EH (cell line): Measurements from ENCODE around the gene SMYD2.
A peak's percentile ranks its signal among the peaks of the same experiment; 100 is the strongest.

Source experiments
- DNase-seq: peaks from one replicate; pipeline ENCODE4 v3.0.0-alpha.2; 2015; ENCODE audit warnings: low read depth

Gene SMYD2

DNA sequence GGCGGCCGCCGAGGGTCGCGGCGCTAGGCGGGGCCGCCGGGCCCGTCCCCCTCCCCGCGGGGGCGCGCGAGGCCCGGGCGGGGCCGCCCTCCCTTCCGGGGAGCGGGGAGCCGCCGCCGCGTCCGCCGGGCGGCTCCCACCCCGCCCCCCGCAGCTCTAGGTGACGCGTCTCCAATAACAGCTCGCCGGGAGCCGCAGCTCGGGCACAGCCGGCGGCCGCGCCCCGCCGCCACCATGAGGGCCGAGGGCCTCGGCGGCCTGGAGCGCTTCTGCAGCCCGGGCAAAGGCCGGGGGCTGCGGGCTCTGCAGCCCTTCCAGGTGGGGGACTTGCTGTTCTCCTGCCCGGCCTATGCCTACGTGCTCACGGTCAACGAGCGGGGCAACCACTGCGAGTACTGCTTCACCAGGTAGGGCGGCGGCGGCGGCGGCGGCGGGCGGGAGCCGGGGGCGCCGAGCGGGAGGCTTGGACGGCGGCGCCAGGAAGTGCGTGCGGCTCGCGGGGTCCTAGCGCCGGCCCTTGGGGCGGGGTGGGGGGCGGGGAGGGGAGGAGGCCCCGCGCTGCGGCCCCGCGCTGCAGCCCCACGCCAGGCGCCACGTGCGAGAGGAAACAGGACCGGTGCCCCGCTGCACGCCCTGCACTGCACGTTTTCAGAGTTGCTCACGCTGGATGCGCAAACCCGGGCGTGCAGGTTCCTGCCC lies at the start of gene SMYD2:
TSS of gene SMYD2 (plus strand) at position 139 of the 699 bp plus-strand sequence. CDS start at position 235, 96 bp downstream.
- DNase-seq: peak; percentile 72

DNA sequence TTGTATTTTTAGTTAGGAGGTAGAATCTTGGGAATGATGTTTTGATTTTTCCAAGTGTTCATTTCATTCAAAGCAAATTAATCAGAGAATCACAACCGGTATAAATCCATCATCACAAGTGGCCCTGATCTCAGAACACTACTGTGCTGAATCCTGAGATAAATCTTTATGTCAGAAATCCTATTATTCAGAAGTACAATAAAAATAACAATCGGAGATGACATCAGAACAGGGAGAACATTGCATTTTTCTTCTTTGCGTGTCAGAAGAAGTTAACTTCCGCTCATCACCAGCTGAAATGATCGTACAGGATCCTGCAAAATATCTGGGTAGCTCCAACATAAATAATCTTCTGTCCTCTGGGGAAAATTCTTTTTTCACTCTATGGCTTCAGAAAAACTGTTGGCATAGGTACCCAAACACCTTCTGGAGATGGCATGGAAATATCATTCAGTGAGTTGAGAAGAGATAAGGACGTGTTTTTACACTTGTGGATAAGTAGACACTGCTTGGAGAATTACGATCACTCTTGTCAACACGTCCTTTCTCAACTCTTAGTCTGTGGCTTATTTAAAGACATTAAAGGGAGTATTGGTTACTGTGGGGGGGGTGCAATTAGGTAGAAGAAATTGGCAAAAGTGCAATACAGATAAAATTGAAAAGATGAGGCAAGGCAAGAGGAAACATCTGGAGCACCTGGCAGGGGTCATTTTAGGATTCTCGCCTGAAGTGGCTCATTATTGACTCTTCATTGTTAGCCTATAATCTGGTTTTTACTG lies 46.9 kb upstream of the SMYD2 start:
- DNase-seq: no peak

- DNase-seq: peak; percentile 13
Measured at GRCh38 chr1:214234635-214235025, 46.3 kb upstream of the SMYD2 start.

DNA sequence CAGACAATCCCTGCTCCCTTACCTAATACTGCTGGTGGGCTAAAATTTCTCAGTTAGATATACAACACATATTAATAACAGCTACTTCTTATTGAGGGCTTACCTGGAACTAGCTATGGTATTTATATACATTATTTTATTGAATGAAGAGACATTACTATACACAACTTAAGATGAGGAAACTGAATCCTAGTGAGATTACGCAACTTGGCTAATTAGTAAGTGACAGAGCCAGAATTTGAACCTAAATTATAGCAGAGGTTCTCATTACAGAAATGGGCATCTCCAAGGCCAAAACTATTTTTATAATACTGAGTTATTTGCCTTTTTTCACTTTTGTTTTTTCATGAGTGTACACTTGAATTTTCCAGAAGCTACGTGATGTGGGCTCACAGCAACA lies 44.5 kb upstream of the SMYD2 start:
- DNase-seq: no peak

- DNase-seq: peak; percentile 20
Measured at GRCh38 chr1:214241060-214241459, 39.9 kb upstream of the SMYD2 start.

GRCh38 chr1:214244252-214244651 lies 36.7 kb upstream of the SMYD2 start:
- no peak for DNase-seq

DNA sequence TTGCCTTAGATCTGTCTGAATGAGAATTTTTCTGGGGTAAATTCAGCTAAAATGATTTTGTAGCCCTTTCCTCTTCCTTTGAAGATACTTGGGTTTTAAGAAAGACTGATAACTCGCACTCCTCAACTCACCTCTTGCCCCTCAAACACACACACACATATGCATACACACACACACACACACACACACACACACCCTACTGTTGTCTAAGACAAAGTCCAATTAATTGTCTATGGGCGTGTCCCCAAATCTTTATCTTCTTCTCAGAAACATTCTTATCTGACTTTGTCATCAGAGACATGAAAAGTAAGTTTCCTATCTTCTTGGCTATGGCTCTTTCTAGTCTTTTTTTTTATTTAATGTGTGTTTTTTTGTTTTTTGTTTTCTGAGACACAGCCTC lies 36.1 kb upstream of the SMYD2 start:
- DNase-seq: no peak

GRCh38 chr1:214247501-214248041 lies 33.4 kb upstream of the SMYD2 start:
- DNase-seq: no peak

- DNase-seq: peak; percentile 18
Measured at GRCh38 chr1:214248311-214249085, 32.5 kb upstream of the SMYD2 start.

- no peak for DNase-seq
Measured at GRCh38 chr1:214249651-214250050, 31.3 kb upstream of the SMYD2 start.

- DNase-seq: no peak
Measured at GRCh38 chr1:214251354-214251753, 29.6 kb upstream of the SMYD2 start.

GRCh38 chr1:214255509-214255908 lies 25.4 kb upstream of the SMYD2 start:
- DNase-seq: no peak

DNA sequence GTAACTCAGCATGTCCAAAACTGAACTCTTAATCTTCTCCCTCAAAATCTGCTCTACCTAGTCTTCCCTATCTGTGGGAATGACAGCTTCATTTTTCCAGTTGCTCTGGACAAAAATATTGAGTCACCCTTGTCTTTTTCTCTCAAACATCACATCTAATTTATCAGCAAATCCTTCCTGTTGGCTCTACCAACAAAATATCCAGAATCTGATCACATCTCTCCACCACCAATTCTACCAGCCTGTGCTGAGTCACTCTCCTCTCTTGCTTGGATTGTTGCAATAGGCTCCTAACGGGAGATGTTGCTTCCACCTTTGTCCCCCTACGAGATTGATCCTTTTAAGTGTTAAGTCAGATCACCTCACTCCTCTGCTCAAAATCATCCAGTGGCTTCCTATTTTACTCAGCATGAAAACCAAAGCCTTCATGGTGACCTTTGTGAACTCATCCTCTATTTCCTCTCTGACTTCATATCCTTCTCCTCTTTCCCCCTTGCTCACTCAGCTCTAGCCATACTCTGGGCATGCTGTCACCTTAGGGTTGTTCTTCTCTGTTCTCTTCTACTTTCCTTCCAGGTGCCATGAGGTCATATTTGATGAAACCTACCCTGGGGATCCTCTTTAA lies 21.5 kb upstream of the SMYD2 start:
- peak; percentile 37 for DNase-seq

DNA sequence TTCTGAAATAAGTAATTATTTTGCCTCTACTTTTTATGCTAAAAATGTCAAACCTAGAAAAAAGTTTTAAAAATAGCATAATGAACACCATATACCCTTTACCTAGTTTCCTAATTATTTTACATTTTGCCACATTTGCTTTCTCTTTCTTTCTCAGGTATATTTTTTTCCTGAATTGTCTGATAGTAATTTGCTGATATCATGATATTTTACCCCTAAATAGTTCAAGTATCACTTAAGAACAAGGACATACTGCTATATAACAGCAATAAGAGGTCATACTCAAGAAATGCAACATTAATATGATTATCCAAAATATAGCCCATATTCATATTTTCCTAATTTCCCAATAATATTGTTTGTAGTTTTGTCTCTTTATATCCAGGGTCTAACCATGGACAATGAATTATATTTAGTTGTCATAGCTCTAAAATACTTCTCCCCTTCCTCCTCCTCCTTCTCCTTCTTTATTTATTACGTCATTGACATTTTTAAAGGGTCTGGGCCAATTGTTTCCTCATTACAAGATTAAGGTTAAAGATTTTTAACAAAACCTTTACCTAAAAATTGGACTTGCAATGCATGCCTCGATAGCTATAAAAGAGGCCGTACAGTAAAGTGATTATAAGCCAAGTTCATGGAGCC lies 20.3 kb upstream of the SMYD2 start:
- no peak for DNase-seq

DNA sequence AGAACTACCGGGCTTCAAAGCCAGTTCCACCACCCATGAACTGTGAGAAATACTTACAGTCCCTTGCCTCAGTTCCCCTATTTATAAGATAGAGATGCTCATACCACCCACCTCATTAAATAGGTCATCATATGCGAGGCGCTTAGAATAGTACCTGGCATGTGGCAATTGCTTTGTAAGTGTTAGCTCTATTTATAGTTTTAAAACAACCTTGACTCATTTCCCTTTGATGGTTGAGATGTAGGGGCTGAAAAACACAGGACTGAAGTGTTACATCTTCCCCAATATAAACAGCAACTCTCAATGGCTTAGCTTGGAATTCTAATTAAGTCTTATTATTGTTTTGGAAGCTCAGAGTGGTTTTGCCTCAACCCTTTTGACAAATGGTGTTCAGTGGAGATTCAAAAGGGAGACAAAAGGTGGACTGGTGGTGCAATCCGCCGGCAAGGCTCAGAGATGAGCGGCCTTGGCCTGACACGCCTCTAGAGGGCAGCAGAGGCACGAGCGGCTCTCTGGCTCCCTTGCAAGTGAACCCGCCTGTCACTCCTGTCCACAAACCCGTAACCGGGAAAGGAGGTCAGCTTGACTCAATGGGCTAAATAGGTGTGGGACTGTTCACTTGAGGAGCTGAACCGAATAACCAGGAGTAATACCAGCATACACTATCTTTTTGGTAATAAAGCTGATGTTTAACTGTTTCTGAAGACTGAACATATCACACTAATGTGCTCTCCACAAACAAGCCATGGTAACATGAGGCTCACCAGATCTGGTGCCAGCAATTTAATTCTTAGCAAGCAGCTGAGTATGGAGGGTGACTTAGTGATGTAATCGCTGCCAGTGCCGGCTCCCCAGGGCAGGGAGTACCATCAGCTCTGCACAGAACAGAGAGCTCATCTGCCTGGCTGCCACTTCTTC lies 19.5 kb upstream of the SMYD2 start:
- DNase-seq: peak; percentile 75

DNA sequence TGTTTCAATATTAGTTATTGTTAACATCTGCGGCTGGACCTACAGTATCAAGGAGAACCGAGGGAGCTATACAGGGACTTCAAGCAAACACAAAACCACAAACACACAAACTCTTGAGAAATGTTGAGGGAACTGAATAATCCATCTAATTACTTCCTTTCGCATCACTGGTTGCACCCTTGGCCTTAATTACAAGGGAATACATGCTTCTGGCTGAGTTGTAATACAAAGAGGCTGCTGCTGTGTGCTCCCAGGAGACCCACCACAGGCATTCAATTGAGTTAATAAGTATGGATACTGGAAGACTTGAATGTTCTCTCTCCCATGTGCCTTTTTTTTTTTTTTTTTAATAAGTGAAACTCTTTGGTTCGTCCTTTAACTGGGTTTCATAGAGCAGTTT lies 16.8 kb upstream of the SMYD2 start:
- peak; percentile 26 for DNase-seq

DNA sequence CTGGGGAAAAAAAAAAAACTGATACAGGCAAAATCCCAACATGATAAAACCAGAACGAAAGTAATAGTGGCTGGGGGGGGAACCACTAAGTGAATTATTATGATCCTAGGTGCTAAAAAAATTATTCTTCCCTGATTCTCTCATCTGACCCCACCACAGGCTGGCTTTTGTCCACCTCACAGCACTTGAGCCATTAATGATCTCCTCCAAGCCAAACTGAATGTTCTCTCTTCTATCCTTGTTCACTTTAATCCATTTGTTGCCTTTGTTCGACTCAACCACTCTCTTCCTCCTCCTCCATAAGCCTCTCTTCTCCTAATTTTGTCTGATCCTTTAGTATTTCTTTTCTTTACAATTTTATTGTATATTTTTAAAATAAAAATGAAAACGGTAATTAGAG lies 16.0 kb upstream of the SMYD2 start:
- no peak for DNase-seq

- peak; percentile 39 for DNase-seq
Measured at GRCh38 chr1:214270097-214270650, 10.8 kb upstream of the SMYD2 start.

- no peak for DNase-seq
Measured at GRCh38 chr1:214271174-214271858, 9.6 kb upstream of the SMYD2 start.
